GM19372 (cell line): ENCODE results near the gene EGFL8.
"Not testable (repeated sequence)": the region's sequence is repeated elsewhere in the genome, so short reads cannot be mapped to it uniquely, and the experiment has no call there.

Experiments
- ATAC-seq: cut with Tn5 transposase; IDR thresholded peaks from one replicate; pipeline ENCODE4 v1.9.1; 2021; ENCODE audit warnings: mild to moderate bottlenecking, low read depth, moderate library complexity; ENCODE audit not compliant: unreplicated experiment

The EGFL8 gene

DNA sequence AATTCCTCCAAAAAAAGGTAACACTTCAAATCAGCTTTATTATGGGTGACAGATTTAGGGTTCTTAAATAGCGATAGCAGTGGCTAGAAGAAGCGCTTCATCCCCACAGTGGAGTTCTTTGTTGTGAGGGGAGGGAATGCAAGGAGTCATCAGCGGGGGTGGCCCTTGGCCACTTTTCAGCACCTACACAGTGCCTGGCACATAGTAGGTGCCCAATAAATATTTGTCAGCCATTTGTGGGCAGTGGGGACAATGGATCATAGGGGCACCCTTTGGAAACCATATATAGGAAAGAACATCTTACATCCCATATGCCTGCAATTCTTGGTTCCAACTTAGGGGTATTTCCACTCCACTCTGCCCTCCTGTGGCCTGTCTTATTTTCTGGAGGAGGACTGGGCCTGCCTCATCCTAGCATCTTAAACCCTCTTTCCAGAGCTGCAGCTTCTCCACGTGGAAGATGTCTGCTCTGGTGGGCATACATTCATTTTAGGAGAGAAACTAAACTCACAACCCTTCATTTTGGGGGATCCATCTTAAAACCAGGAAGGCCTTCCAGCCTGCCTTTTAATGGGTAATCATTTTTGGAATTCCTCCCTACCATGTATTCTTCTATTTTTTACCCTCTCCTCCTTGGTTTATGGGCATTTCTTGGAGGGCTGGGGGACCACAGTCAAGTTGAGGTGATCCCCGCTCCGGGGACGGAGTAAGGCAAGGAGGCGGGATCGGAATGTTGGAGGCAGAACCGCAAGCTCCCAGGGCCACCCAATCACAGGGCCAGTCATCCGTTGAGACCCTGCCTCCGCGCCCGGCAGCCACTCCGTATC is 30.6 kb downstream of the EGFL8 start:
- no peak for ATAC-seq

DNA sequence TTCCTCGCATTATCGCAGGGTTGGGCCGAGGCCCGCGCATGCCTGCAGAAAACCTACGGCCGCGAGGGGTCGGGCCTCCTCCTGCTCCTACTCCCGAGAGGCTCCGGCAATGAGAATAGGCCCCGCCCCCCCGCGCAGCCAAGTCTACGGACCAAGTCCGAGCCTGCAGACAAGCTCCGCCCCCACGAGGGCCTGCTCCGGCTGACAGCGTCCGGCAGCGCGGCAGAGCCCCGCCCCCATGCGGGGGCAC is 31.2 kb downstream of the EGFL8 start:
- ATAC-seq = peak; percentile 70

DNA sequence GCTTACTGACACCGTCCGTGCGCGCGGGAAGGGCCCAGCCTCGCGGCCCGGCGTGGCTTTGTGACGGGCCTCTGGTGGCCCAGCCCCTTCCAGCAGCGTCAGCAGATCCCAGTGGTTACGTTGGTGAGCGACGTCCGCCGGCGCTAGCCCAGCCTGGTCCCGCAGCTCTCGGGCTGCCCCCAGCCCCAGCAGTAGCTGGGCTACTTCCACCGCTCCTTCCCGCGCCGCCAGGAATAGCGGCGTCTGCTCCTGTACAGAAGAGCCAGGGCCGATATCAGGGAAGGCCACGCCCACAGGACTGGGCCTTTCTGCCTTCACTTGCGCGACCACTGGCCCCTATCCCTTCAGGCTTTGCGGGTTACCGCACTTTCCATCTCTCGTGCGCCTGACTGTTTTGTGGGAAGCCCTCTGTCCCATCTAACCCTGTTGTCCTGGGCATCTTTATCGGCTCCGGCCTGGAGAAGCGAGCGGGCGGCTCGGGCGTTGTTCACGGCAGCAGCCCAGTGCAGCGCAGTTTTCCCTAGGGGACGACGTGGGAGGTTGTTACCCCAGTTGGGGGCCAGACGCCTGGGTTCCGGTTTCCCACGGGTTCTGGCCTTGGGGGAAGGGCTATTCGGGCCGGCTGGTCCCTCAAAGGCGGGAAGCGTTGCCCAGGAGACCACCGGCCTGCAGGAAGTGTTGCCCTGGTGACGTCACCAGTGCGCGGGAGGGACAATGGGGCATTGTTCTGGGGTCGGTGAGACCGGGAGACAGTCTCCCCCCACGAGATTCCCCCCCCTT is 31.7 kb downstream of the EGFL8 start:
- ATAC-seq = peak; percentile 83

DNA sequence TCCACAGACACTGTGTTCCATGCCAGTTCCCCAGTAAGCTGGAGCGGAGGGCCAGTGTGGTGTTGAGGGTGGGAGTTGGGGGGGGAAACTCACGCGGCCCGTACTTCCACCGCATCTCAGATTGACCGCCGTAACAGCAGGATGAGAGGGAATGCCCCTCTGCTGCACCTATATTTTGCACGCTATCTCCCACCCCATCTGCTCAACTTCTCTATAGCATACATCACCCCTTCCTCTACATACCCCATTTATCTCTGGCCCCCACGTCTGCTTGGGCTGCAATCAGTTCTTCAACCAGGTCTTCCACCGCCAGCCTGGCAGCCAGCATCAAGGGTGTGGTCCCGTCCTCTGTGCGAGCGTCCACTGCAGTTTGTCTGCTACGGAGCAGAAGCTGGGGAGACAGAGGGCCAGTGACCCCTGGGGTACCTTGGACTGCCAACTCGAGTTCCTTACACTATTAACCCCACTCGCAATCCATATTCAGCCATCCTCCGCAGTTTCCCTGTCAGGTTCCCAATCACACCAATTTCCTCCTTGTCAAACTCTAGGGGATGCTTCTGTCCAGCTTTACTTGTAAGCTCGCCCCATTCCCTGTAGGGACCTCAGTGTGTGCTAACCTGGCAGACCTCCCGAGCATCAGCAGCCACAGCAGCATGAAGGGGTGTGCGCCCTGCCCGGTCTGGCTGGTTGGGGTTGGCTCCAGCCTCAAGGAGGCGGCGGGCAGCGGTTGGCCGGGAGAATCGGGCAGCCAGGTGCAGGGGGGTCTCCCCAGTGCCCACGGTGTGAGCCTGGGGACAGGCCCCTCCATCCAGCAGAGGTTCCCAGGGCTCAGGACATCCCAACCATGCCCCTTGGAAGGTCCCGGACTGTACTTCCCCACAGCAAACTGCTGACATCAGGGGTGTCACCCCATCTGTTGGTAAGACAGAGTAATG is 32.6 kb downstream of the EGFL8 start:
- ATAC-seq = no peak

DNA sequence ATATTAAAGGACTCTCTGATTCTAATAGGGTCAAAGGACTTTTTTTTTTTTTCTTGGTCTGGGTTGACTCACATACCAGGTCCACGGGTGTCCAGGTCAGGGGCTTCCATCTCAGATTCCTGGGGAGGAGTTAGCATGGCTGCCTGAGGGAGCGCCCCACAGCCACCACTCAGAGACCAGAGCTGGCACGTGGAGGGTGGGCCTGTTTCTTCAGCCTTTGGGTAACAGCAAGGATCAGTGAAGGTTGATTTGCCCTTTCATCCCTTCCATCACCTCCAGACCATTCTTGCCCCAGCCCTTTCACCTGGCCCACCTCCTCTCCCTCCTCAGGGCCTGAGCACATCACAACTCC is 33.9 kb downstream of the EGFL8 start:
- no peak for ATAC-seq

DNA sequence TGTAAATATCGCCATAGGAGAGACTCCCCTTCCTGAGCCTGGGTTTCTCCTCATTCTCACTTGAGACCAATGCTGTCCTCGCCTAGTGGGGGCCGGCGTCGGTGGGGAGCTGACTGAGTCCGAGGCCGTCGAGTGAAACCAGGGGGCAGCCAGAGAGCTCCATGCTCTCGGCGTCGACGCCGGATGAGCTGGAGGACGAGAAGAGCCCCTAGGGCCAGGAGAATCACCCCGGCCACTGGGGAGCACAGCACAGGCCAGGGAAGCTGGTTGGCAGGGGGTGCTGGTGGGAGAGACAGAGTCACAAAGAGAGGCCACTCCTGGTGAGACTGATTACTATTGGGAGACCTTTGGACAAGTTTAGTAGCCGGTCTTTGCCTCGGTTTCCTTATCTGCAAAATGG is 34.5 kb downstream of the EGFL8 start:
- no peak for ATAC-seq

DNA sequence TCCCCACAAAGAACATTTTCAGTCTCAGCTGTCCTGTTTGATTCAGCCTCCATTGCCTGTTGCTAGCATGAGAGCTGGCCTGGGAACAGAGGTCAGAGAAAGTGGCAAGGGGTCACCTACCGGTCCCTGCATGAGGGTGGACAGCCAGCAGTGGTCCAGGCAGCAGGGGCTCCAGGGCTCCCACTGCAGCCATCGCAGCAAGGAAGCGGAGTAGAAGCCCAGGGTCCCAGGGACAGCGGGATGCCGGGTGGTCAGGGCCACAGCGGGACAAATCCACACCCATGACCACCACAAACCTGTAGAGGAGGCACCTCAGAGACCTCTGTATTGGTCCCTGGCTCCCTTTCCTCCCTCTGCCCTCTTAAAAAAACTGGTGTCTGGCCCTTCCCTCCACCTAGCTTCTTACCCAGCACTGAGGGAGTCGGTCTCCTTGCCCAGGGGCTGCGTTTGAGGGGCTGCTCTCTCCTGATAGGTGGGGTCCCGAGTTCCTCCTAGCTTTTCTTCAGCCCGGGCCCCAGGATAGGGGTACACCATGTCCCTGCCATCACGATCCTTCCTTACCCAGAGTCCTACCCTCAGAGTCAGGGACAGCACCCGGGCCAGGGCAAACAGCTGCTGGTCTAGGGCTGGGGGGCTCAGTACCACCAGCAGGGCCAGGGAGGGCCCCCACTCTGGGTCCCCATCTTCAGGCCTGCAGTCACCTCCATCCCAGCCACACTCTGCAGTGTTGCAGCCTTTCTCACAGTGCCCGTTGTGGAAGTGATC is 36.5 kb downstream of the EGFL8 start:
- ATAC-seq = no peak

DNA sequence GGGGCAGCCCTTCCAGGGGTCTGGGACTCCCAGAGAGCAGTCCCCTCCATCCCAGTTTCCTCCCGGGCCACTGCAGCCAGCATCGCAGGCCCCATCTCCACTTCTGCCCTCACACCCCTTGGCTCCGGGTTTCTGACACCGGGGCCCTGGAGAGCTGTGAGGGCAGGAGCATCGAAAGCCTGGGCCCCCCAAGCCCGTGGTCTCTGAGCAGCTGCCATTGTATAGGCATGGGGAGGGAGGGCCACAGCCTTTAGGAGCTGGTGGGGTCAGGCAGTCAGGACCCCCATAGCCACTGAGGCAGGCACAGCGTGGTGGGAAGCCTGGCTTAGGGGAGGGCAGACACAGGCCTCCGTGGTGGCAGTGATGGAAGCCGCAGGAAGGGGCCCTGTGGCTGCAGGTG is 37.8 kb downstream of the EGFL8 start:
- no peak for ATAC-seq

DNA sequence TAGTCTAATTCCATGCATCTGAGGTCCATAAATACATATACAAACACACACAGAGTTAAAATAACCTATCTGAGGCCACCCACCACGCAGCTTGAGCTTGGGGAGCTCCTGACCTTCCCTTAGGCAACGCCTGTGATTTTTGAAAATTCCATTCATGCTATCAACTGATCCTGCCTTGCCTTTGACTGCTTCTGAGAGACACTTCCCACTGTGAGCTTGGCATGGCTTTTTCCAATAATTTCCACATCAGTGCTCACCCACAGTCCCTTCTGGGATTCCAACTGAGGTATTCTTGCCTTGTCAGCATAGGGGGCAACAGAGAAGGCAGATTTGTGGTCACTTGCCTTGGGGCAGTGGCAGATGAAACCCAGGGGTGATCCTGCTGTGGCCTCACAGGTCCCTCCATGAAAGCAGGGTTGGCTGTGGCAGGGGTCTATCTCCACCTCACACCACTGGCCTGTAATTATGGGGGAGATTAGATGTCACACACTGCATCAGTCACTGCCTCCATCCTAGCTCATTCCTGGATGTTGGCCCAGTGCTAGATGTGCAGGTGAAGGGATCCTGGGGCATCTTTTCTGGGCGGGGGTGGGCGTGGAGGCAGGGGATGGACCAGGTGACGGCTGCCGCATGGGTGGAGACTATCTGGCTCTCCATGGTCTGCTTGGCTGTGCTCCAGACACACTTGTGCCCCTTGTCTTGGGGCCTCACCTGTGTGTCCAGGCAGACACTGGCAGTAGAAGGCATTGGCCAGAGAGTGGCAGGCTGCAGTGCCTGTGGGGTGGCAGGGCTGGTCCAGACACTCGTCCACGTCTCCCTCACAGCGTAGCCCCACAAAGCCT is 39.3 kb downstream of the EGFL8 start:
- no peak for ATAC-seq

DNA sequence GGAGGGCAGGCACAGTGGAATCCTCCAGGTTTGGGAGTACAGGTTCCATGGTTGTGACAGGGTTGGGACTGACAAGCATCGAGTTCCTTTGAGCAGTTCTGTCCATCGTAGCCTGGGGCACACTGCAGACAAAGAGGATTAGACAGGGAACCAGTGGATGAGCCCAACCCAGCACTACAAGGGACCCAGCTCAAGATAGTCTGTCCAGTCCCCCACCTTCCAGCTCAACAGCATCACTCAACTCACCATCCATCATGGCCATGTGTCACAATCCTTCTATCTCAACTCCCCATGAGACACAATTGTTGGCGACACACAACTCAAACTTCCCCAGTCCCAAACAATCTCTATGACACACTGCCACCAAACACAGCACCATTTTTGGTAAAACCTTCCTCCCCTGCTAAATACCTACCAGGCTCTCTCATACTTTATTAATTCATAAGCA is 39.9 kb downstream of the EGFL8 start:
- ATAC-seq = no peak

DNA sequence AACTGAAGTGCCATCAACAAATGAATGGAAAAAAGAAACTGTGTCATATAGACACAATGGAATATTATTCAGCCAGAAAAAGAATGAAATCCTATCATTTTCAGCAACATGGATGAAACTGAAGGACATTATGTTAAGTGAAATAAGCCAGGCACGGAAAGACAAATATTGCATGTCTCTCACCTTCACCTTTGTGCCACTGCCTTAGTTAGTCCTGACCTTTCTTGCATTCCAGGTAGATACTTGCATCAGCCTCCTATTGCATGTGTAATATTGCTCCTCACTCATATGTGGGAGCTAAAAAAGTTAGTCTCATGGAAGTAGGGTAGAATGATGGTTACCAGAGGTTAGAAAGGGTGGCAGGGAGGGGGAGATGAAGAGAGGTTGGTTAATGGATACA is 44.6 kb downstream of the EGFL8 start:
- no peak for ATAC-seq

DNA sequence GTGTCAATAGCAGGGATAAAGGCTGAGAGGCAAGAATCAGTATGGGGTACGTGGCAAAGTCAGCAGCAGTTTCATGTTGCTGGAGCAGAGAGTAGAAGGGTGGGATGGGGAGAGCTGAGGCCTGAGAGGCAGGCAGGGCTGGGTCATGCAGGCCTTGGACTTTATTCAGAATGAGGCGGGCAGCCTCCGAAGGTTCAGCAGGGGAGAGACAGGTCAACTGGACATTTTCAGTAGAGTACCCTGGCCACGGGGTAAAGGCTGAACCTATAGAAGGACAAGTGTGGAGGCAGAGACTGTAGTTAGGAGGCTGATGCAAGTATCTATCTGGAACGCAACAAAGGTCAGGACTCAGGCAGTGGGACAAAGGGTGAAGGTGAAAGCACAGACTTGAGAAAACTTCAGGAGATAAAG is 45.8 kb downstream of the EGFL8 start:
- ATAC-seq = no peak

DNA sequence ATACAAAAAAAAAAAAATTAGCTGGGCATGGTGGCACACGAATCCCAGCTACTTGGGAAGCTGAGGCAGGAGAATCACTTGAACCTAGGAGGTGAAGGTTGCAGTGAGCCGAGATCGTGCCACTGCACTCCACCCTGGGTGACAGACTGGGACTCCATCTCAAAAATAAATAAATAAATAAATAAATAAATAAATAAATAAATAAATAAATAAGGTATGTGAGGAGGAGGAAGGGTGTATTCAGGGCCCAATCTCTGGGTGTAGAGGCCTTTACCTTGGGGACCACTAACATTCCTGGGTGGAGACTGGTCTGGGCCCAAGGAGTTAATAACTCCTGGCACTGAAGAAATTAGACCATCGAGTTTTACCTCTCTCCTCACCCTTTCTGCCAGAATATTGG is 47.0 kb downstream of the EGFL8 start:
- not testable (repeated sequence) for ATAC-seq

DNA sequence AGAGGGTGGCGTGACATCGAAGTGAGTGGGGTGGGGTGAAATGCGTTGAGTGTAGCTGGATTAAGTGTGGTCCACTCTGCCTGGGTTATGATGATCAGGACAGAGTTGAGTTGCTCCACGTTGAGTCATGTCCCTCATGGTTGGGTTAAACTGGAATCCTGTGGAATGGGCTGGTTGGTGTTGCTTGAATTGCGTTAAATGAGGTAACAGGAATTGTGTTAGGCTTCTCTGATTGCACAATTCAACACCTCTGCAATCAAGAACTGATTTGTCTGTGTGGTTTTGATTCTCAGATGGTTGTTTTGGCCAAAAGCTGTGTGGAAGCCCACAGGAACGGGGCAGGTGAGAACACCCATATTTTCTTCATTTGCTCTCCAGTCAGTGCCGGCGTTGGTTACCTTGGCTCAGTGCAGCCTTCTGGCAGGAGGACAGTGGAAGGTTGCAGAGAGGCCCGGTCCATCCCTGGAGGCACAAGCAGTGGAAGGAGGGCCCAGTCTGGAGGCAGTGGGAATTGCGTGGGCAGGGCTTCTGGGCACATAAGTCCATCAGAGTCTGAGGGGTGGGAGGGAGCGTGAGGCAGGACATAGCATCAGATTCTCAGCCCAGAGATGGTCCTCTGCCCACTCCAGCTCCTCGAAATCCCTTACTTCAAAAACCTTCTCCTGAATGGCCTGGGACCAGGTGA is 47.8 kb downstream of the EGFL8 start:
- no peak for ATAC-seq

DNA sequence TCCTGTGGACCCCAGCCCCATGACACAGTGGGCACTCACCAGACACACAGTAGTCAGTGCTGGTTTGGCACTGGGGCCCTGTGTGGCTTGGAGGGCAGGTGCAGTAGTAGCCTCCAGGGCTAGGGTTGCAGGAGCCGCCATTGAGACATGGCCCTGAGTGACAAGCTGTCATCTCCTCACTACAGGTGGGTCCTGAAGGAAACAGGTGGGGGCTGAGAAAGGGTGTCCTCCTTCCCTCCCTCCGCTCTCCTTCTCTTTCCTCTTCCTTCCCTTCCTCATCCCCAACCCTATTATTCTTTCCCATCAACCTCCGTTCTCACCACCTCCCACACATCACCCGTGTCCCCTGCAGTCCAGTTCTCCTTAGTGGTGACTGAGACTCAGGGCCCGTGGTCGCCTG is 49.3 kb downstream of the EGFL8 start:
- no peak for ATAC-seq

DNA sequence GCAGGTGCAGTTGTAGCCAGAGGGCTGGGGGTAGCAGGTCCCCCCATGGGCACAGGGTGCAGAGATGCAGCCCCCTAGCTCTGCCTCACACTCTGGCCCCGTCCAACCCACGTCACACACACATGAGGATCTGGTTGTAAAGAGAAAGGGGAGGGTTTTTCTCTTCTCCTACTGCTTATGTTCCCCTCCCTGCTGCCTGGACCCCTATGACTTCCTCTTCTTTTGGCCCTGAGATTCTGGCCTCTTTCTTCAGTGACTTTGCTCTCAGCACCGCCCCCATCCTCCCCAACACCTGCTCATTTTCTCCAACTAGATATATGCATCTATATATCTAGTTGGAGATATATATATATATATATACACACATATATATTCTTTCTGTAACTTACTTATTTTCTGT is 49.7 kb downstream of the EGFL8 start:
- no peak for ATAC-seq

DNA sequence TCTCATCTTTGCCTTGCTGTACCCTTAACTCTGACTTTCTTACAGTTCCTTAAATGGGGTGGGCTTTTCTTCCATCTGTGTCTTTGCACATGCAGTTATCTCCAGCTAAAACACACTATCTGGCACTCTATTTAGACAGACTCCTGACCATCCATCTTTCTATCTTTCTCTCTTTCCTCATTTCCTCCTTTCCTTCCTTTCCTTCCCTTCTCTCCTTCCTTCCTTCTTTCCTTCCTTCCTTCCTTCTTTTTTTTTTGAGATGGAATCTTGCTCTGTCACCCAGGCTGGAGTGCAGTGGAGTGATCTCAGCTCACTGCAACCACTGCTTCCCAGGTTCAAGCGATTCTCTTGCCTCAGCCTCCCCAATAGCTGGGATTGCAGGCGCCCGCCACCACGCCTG is 51.2 kb downstream of the EGFL8 start:
- ATAC-seq = no peak

DNA sequence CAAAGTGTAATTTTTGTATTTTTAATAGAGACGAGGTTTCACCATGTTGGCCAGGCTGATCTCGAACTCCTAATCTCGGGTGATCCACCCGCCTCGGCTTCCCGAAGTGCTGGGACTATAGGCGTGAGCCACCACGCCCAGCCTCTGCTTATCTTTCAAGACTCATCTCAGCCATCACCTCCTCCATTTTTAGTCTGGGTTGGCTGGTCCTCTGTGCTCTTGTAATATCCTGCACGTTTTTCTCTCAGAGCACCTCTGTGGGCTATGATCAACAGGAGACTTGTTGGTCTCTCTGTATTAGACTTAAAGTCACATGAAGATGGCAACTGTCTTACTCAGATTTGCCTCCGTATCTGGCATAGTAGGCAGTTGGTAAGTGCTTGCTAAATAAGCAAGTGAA is 51.9 kb downstream of the EGFL8 start:
- ATAC-seq = no peak

DNA sequence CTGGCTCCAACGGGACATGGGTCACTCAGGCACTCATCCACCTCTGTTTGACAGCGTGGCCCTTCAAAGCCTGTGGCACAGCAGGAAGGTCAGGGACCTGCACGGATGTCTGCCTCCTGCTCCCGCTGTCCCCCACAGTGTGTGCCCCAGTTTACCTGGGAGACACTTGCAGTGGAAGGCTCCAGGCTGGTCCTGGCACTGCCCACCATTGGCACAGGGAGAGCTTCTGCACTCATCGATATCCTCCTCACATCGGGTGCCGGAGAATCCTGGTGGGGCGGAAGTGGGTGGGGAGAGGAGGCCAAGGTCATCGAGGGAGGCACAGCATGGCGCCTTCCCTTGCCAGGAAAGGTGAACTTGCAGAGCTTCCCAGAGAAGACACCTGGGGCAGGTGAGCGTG is 52.6 kb downstream of the EGFL8 start:
- no peak for ATAC-seq
